Neural cell (in vitro differentiated cells): Measurements from ENCODE around the gene MAML2.

Source experiments
- EP300 ChIP-seq: fragments of 450-650 bp; conservative IDR thresholded peaks from 2 replicates; pipeline ENCODE4 v1.6.1; 2014; ENCODE audit warnings: antibody characterized with exemption, mild to moderate bottlenecking, moderate library complexity; ENCODE audit not compliant: poor library complexity, severe bottlenecking
- EZH2 ChIP-seq: fragments of 200-600, 300-800 bp; shearing (Covaris generic), sonication (generic); IDR thresholded peaks from 2 replicates; pipeline ENCODE4 v1.6.1; 2014; ENCODE audit warnings: antibody characterized with exemption, low read length, borderline replicate concordance, mild to moderate bottlenecking; ENCODE audit not compliant: insufficient read depth, poor library complexity, severe bottlenecking
- POLR2AphosphoS5 ChIP-seq: IDR thresholded peaks from 2 replicates; pipeline ENCODE4 v1.6.1; 2012
- RAD21 ChIP-seq: fragments of 450-650 bp; conservative IDR thresholded peaks from 2 replicates; pipeline ENCODE4 v1.6.1; 2014; ENCODE audit warnings: antibody characterized with exemption, mild to moderate bottlenecking, moderate library complexity
- TF ChIP-seq, protein P1 (sequence below): fragments of 450-650 bp; IDR thresholded peaks from 2 replicates; pipeline ENCODE4 v1.5.1; 2014; ENCODE audit warnings: antibody characterized with exemption, mild to moderate bottlenecking, moderate library complexity; ENCODE audit not compliant: poor library complexity, severe bottlenecking

GRCh38 chr11:96257036-96257435 is 86.0 kb downstream of the MAML2 start:
- TF ChIP-seq EP300 (no peak), EZH2 (no peak), POLR2AphosphoS5 (no peak), RAD21 (no peak)
- TF ChIP-seq, protein P1, sequence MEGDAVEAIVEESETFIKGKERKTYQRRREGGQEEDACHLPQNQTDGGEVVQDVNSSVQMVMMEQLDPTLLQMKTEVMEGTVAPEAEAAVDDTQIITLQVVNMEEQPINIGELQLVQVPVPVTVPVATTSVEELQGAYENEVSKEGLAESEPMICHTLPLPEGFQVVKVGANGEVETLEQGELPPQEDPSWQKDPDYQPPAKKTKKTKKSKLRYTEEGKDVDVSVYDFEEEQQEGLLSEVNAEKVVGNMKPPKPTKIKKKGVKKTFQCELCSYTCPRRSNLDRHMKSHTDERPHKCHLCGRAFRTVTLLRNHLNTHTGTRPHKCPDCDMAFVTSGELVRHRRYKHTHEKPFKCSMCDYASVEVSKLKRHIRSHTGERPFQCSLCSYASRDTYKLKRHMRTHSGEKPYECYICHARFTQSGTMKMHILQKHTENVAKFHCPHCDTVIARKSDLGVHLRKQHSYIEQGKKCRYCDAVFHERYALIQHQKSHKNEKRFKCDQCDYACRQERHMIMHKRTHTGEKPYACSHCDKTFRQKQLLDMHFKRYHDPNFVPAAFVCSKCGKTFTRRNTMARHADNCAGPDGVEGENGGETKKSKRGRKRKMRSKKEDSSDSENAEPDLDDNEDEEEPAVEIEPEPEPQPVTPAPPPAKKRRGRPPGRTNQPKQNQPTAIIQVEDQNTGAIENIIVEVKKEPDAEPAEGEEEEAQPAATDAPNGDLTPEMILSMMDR: no peak
